Esophagus squamous epithelium (tissue), 4 donors: Measurements from ENCODE around the gene ILF3.

Source experiments
- CTCF ChIP-seq, 6 experiments: fragments of 450-650 bp in 4 of 6; fragments of 200-600 bp in 2 of 6; sonication (generic) in 2 of 6; IDR thresholded peaks; one replicate each; pipeline ENCODE4 v1.5.1; 2016 to 2019; ENCODE audit warnings: antibody characterized with exemption in 6 of 6, mild to moderate bottlenecking in 4 of 6, moderate library complexity in 4 of 6
- POLR2A ChIP-seq, 4 donors: fragments of 450-650 bp; IDR thresholded peaks; one replicate each; pipeline ENCODE4 v1.6.1; 2017; ENCODE audit warnings: antibody characterized with exemption in 4 of 4, mild to moderate bottlenecking in 4 of 4, moderate library complexity in 3 of 4

- TF ChIP-seq CTCF (IDR thresholded peaks at IDR 0.05) (no peak), POLR2A (IDR thresholded peaks at IDR 0.05) (no peak)
Measured at GRCh38 chr19:10631874-10632273, 22.3 kb upstream of the ILF3 start.
